ENCODE measurements around the gene CALU. TPM values are rescaled to one million over a fixed set of nuclear protein-coding genes. Genes with fewer than 3 reads are reported as not detected.

CALU gene
- total RNA-seq, 6 donors from 2014 or later, result 25.1 to 113 (median 76.6) TPM

GRCh38 chr7:128800567-128800966 lies 61.4 kb downstream of the CALU start:
- Histone ChIP-seq H3K4me3 (no peak overlapping the region), H3K4me1 (no peaks in the 10 kb centered on the region), H3K36me3 (no peaks in the 10 kb centered on the region), H3K27me3 (no peaks in the 10 kb centered on the region), H3K27ac (no peak overlapping the region), H3K9me3 (no peaks in the 10 kb centered on the region)
- ATAC-seq (ENCODE audit: low FRiP score in 2 of 2), result no peak
- WGBS, 2 donors, result 90 to 96% methylated on average over 3 of the region's 3 CpGs
- no peak for DNase-seq
- TF ChIP-seq, protein P1, sequence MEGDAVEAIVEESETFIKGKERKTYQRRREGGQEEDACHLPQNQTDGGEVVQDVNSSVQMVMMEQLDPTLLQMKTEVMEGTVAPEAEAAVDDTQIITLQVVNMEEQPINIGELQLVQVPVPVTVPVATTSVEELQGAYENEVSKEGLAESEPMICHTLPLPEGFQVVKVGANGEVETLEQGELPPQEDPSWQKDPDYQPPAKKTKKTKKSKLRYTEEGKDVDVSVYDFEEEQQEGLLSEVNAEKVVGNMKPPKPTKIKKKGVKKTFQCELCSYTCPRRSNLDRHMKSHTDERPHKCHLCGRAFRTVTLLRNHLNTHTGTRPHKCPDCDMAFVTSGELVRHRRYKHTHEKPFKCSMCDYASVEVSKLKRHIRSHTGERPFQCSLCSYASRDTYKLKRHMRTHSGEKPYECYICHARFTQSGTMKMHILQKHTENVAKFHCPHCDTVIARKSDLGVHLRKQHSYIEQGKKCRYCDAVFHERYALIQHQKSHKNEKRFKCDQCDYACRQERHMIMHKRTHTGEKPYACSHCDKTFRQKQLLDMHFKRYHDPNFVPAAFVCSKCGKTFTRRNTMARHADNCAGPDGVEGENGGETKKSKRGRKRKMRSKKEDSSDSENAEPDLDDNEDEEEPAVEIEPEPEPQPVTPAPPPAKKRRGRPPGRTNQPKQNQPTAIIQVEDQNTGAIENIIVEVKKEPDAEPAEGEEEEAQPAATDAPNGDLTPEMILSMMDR (IDR thresholded peaks at IDR 0.05), result no peak
- TF ChIP-seq POLR2AphosphoS5 (IDR thresholded peaks at IDR 0.05) (no peak), POLR2A (IDR thresholded peaks at IDR 0.05) (no peak), EP300 (IDR thresholded peaks at IDR 0.05) (no peak)

GRCh38 chr7:128801003-128801402 lies 61.8 kb downstream of the CALU start:
- H3K9me3 ChIP-seq, result no peaks in the 10 kb centered on the region
- no peaks in the 10 kb centered on the region for H3K36me3 ChIP-seq
- no peak overlapping the region for H3K4me3 ChIP-seq
- 94 to 96% methylated on average over 9 of the region's 9 CpGs for WGBS, 2 donors
- no peaks in the 10 kb centered on the region for H3K27me3 ChIP-seq
- TF ChIP-seq EP300 (IDR thresholded peaks at IDR 0.05), result no peak
- TF ChIP-seq, protein P1 (IDR thresholded peaks at IDR 0.05), result no peak
- TF ChIP-seq POLR2A (IDR thresholded peaks at IDR 0.05), result no peak
- no peak for TF ChIP-seq POLR2AphosphoS5 (IDR thresholded peaks at IDR 0.05)
- ATAC-seq (ENCODE audit: low FRiP score in 2 of 2) (no peak), DNase-seq (no peak)
- H3K27ac ChIP-seq, result no peak overlapping the region
- H3K4me1 ChIP-seq, result no peaks in the 10 kb centered on the region

DNA sequence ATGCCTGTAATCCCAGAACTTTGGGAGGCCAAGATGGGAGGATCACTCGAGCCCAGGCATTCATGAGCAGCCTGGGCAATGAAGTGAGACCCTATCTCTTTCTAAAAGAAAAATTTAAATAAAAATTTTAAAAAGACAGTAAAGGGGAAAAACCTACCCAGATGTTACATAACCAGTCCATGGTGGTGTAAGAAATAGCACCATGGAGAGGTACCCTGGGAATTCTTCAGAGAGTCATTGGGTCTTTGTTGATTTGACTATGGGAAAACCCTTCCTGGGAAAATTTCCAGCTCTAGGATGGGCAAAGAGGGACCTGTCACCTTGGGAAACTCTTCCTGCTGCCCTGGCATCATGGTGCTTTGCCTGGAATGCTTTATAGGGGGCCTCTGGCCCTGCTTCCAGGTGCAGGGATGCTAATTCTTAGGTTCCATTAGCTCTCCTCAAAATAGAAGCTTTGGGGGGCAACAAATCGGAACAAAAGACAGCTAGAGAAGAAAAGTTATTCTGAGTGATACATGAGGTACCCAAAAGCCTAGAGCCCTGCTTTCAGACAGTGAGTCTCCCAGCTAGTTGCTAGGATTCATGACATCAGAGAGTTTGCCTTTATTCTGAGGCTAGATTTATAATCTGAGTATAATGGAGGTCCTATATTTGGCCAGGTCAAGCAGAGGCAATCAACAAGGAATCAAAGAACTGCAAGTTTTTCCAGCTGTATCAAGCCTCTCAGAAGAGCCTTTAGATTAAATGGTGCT lies 62.7 kb downstream of the CALU start:
- ATAC-seq (ENCODE audit: low FRiP score in 2 of 2) (no peak), DNase-seq (no peak)
- WGBS, 2 donors, result 88 to 92% methylated on average over 2 of the region's 2 CpGs
- H3K36me3 ChIP-seq, result no peaks in the 10 kb centered on the region
- H3K27me3 ChIP-seq, result no peaks in the 10 kb centered on the region
- H3K27ac ChIP-seq, result no peak overlapping the region
- no peak overlapping the region for H3K4me3 ChIP-seq
- H3K9me3 ChIP-seq, result no peaks in the 10 kb centered on the region
- TF ChIP-seq EP300 (IDR thresholded peaks at IDR 0.05) (no peak), POLR2AphosphoS5 (IDR thresholded peaks at IDR 0.05) (no peak), POLR2A (IDR thresholded peaks at IDR 0.05) (no peak)
- TF ChIP-seq, protein P1 (IDR thresholded peaks at IDR 0.05), result no peak
- H3K4me1 ChIP-seq, result no peaks in the 10 kb centered on the region

GRCh38 chr7:128804484-128804883 lies 65.3 kb downstream of the CALU start:
- DNase-seq, result no peak
- Histone ChIP-seq H3K4me1 (no peaks in the 10 kb centered on the region), H3K4me3 (no peak overlapping the region), H3K9me3 (no peaks in the 10 kb centered on the region), H3K27me3 (no peaks in the 10 kb centered on the region), H3K27ac (no peak overlapping the region), H3K36me3 (no peaks in the 10 kb centered on the region)
- TF ChIP-seq EP300 (IDR thresholded peaks at IDR 0.05) (no peak), POLR2AphosphoS5 (IDR thresholded peaks at IDR 0.05) (no peak), POLR2A (IDR thresholded peaks at IDR 0.05) (no peak)
- TF ChIP-seq, protein P1 (IDR thresholded peaks at IDR 0.05), result no peak
- ATAC-seq (ENCODE audit: low FRiP score in 2 of 2), result no peak
- 76 to 87% methylated on average over 5 to 6 of the region's 6 CpGs for WGBS, 2 donors

GRCh38 chr7:128805225-128805624 lies 66.1 kb downstream of the CALU start:
- H3K4me1 ChIP-seq, result no peaks in the 10 kb centered on the region
- H3K4me3 ChIP-seq, result no peak overlapping the region
- no peaks in the 10 kb centered on the region for H3K27me3 ChIP-seq
- H3K36me3 ChIP-seq, result no peaks in the 10 kb centered on the region
- no peak overlapping the region for H3K27ac ChIP-seq
- ATAC-seq (ENCODE audit: low FRiP score in 2 of 2) (no peak), DNase-seq (no peak)
- WGBS, 2 donors, result 94 to 100% methylated on average over 5 of the region's 5 CpGs
- TF ChIP-seq POLR2AphosphoS5 (IDR thresholded peaks at IDR 0.05) (no peak), EP300 (IDR thresholded peaks at IDR 0.05) (no peak), POLR2A (IDR thresholded peaks at IDR 0.05) (no peak)
- TF ChIP-seq, protein P1 (IDR thresholded peaks at IDR 0.05), result no peak
- H3K9me3 ChIP-seq, result no peaks in the 10 kb centered on the region
